Hematopoietic multipotent progenitor cell (in vitro differentiated cells): ENCODE measurements around the gene GFAP. TPM values are rescaled to one million over a fixed set of nuclear protein-coding genes. Genes with fewer than 3 reads are reported as not detected.

Experiments used
- DNase-seq, 3 donors: peaks; one replicate each; pipeline ENCODE4 v3.0.0-alpha.2; 2011 to 2015; ENCODE audit warnings: low read depth in 2 of 3, low spot score in 2 of 3
- total RNA-seq: library from RNA; depleted of rRNA; stranded (reverse); fragments of >200 nt; gene quantifications from one replicate; pipeline ENCODE4 v1.2.3, GENCODE V29; 2012

The GFAP gene
- total RNA-seq, 1 donor, result not detected

- no peak for DNase-seq
These were observed 821 bp upstream of the GFAP start for GRCh38 chr17:44915862-44916780.

DNA sequence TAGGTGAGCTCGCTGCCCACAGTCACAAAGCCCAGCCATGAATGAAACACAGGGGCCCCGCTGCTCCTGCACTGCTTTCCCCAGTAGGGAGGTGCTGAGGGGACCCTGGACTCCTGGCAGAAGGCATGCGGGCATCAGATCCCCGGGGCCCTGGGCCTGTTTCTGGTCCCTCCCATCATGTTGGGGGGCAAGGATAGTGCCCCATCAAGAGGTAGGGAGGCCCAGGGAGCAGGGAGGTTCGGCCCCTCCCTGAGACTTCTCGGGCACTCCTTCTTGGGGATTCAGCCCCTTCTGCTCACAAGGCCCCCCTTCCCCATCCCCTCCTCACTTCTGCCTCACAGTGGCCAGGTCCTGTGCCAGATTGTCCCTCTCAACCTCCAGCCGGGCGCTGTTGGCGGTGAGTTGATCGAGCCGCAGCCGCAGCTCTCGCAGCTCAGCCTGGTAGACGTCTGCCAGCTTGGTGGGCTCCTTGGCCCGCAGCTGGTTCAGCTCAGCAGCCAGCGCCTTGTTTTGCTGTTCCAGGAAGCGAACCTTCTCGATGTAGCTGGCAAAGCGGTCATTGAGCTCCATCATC, 515 bp downstream of the GFAP start:
- DNase-seq, result no peak

GRCh38 chr17:44914148-44914547, 1.2 kb downstream of the GFAP start:
- DNase-seq, result no peak

DNA sequence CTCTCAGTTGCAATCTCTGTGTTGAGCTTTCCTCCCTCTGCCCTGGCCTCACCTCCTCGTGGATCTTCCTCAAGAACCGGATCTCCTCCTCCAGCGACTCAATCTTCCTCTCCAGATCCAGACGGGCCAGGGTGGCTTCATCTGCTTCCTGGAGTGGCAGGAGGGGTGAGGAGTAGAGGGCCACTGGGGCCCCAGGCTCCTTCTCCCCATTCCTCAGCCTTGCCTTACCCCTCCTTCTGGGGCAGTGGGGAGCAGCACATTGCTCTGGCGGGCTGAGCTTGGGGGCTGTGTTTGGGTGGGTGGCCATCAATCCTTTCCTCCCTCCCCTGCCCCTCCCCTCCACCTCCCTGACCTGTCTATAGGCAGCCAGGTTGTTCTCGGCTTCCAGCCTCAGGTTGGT, 1.6 kb downstream of the GFAP start:
- no peak for DNase-seq

DNA sequence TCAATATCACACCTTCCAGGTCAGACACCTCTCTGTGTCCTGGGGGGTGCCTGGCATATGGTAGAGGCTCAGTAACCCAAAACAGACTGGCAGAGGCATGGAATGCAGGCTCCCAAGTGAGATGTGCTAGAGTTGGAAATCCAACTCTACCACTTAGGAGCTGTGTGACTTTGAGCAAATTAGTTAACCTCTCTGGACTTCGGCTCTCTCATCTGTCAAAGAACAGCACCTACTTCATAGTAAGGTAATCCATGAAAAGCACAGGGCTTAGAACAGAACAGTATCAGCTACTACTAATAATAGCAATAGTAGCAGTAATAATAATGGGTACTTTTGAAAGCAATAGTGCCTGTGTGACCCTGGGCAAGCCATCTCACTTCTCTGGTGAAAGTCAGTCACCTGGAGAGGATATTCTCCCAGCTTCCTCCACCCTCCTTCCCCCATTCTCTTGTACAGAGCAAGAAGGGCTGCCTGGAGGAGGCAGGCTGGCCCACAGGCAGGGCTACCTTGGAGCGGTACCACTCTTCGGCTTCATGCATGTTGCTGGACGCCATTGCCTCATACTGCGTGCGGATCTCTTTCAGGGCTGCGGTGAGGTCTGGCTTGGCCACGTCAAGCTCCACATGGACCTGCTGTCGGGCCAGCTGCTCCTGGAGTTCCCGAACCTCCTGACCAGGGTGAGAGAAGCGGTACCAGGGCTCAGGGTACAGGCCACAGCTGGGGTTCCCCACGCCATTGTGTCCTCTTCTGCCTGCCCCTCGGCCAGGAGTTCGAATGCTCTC, 2.3 kb downstream of the GFAP start:
- DNase-seq, result no peak

DNA sequence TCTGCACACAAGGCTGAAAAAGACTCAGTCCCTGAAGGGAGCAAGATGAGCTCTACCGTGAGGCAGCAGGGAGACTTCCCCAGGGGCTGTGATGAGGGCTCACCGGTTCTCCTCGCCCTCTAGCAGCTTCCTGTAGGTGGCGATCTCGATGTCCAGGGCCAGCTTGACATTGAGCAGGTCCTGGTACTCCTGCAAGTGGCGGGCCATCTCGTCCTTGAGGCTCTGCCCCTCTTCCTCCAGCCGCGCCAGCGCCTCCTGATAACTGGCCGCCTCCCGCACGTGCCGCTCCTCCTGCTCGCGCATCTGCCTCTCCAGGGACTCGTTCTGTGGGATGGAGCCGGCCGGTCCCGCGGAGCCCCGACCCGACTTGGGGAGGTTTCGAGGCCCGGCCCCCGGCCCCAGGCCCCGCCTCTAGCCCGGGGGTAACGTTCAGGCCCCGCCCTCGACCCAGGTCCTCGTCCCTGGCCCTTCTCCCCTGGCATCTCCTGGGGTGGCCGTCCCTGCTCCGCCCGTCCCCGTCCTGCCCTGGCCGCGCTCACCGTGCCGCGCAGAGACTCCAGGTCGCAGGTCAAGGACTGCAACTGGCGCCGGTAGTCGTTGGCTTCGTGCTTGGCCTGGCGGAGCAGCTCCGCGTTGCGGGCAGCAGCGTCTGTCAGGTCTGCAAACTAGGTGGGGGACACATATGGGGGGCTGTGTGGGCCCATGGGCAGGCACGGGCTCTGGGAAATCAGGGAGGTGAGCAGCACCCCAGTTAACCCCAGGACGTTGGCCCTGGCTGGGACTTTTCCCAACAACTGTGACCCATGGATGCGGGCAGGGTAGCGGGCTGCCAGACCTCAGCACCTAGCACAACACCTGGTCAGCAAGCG, 3.9 kb downstream of the GFAP start:
- peak in 2 of 3 donors; percentile 46 to 62 for DNase-seq

GRCh38 chr17:44910231-44911106, 4.8 kb downstream of the GFAP start:
- DNase-seq, result no peak

- no peak for DNase-seq
These were observed 5.6 kb downstream of the GFAP start for GRCh38 chr17:44909681-44910144.

GRCh38 chr17:44908761-44909326, 6.5 kb downstream of the GFAP start:
- DNase-seq, result no peak

GRCh38 chr17:44907729-44908470, 7.4 kb downstream of the GFAP start:
- no peak for DNase-seq

DNA sequence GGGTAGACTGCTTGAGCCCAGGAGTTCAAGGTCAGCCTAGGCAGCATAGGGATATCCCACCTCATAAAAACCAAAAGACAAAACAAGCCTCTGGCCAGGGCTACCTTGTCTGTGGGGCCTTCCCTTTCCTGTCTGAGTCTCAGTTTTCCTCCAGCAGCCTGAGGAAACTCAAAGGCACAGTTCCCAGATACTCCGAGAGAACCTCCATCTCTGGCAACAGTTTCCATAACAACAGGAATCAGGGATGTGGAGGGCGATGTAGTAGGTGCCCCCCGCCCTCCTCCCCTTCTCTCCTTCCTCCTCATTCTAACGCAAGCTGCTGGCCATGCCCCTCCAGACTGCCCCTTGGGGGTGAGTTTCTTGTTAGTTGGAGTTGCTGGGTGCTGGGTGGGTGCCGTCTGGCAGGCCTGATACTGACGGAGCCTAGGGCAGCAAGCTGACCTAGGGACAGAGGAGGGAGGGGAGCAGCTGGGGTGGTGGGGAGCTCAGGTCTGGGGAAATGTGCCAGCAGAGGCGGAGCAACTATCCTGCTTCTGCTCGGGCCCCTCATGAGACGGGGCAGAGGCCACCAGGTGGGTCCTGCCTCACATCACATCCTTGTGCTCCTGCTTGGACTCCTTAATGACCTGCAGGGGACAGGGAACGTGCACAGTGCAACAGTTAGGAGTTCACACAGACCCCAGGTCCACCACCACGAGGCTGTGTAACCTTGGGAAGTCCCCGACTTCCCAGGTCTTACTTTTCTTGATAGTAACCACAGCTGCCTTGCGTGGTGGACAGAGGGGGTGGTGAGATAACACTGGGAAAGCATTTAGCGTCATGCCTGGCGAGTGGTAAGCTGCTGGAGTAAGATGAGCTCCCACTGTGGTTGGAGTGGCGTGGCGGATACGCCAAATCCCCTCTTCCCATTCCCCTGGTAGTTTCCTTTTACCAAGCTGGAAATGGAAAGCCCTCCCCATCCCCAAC, 8.3 kb downstream of the GFAP start:
- DNase-seq, result no peak

DNA sequence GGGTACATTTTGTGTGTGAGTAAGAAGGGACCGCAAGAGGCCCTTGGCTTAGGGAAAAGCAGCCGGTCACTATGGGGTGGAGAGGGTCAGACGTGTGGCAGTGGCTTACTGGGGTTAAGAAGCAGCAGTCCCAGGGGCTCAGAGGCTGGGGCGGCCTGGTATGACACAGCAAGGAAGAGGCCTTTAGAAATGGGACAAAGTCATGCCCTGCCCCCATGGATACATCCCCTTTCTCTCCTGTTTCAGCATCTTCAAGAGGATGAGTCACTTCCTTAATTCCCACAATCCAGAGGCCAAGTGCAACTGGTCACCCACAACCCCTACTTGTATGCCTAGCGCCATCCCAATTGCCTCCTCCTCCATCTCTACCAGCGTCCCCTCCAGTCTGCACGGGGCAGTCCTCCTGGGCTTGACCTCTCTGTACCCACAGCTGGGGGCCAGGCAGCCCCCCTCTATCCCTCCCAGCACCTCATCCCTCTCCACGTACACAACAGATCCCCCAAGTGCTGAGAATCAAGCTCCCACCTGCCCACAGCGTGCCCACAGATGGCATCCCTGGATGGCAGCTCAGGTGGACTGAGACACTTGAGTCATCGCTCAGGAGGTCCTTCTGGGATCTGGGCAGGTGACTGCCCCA, 9.2 kb downstream of the GFAP start:
- no peak for DNase-seq

DNA sequence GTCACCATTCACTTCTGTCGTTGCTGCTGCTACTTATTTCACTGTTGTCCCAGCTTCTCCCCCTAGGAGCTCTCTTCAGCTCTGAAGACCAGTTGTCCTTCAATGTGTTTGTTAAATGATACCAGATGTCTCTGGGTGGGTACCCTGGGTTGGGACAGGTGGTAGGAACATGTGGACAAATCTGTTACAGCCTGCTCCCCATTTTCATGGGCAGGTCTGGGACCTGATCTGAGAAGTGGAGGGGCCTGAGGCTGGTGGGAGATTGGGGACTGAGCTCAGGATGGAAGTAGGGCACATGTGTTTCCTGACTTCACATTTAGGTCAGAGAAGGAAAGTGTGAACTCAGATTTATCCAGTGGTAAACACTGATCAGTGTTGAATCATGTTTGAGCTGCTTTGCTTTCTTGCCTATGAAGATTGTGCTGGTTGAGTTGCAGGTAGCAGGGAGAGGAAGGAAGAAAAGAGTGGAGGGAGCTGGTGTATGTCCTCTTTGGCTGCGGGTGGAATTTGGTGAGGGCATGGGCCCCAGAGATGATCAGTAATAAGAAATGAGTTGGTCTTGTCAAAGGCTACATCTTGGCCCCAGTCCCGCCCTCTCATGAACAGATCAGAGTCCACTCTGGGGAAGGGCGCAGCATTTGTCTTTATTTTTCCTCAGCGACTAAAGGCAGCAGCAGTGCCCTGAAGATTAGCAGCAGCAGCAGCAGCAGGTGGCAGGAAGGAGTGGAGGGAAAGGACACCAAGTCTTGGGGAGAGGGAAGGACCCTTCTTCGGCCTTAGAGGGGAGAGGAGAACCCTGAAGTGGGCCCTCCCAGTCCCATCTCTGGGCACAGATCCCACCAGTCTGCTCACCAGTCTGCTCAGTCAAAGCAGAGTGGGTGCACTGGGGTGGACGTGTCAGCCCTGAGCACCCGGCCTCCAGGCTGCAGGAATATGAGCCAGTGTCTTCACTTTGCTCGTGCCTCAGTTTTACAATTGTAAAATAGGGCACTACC, 10.0 kb downstream of the GFAP start:
- DNase-seq, result no peak

DNA sequence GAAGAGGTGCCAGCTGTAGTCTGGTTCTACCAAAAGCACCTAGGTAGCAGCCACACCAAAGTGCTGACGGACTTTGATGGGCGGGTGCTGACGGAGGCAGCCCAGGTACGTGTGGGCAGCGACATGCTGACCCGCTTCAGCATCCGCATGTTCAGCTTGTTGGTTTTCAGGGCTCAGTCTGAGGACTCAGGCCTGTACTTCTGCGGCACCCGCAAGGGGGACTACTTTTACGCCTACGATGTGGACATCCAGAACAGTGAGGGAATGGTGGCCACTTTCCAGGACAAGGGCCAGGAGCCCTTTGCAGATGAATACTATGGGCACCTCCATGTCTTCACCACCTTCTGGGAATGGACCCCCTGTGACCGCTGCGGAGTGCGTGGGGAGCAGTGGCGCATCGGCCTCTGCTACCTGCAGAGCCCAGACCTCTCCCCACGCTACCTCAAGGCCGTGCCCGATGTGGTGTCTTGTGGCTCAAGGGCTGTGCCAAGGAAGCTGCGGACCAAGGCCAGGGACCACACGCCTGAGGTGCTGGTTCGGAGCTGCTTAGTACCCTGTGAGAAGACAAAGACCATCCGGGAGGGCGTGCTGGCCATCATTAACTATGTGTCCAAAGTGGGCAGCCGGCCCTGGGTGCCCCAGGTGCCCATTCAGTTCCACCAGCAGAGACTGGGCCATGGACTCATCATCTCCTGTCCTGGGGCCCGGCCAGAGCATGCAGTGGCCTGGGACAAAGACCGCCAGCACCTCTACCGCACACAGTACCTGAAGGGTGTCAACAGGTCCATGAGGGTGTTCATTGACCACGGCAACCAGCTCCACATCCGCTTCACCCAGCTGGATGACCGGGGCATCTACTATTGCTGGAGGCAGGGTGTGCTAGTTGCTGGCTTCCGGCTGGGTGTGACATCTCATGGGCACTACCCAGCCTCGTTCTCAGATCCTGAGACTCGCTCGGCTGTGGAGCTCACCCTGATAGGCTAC, 11.0 kb downstream of the GFAP start:
- DNase-seq, result no peak
